Upper lobe of left lung (tissue), 6 donors: Measurements from ENCODE around the gene CNTNAP5. TPM values are rescaled to one million over a fixed set of nuclear protein-coding genes. Genes with fewer than 3 reads are reported as not detected.

Experiments used
- ATAC-seq, 2 donors: fragments of 200-7000 bp; cut with Tn5 transposase; one replicate each; pipeline ENCODE4 v1.9.1; 2022; ENCODE audit warnings: mild to moderate bottlenecking in 2 of 2, moderate library complexity in 2 of 2; ENCODE audit not compliant: low FRiP score in 2 of 2
- DNase-seq, 2 donors: peaks; one replicate each; pipeline ENCODE4 v3.0.0-alpha.2; 2019 to 2020
- H3K27ac ChIP-seq, 4 donors: fragments of 200-600 bp; sonication (generic); one replicate each; pipeline ENCODE4 v1.5.1; 2016 to 2019
- H3K27me3 ChIP-seq, 4 donors: fragments of 200-600 bp; sonication (generic); one replicate each; pipeline ENCODE4 v1.5.1; 2017 to 2019
- H3K36me3 ChIP-seq, 4 donors: fragments of 200-600 bp; sonication (generic); one replicate each; pipeline ENCODE4 v1.5.1; 2016 to 2019
- H3K4me1 ChIP-seq, 4 donors: fragments of 200-600 bp; sonication (generic); one replicate each; pipeline ENCODE4 v1.5.1; 2018 to 2019
- H3K4me3 ChIP-seq, 4 donors: fragments of 200-600 bp; sonication (generic); one replicate each; pipeline ENCODE4 v1.5.1; 2017 to 2019; ENCODE audit warnings: mild to moderate bottlenecking in 2 of 4, moderate library complexity in 1 of 4
- H3K9me3 ChIP-seq, 4 donors: fragments of 200-600 bp; sonication (generic); one replicate each; pipeline ENCODE4 v1.5.1; 2018 to 2019
- CTCF ChIP-seq, 6 experiments: fragments of 450-650 bp in 4 of 6; fragments of 200-600 bp in 2 of 6; sonication (generic) in 2 of 6; IDR thresholded peaks; one replicate each; pipeline ENCODE4 v1.5.1; 2016 to 2019; ENCODE audit warnings: antibody characterized with exemption in 6 of 6
- EP300 ChIP-seq, 4 donors: sonication (generic); formaldehyde crosslinking; IDR thresholded peaks; one replicate each; pipeline ENCODE4 v1.5.1; 2017; ENCODE audit warnings: antibody characterized with exemption in 4 of 4, control low read depth in 2 of 4
- POLR2A ChIP-seq, 4 donors: fragments of 450-650 bp; IDR thresholded peaks; one replicate each; pipeline ENCODE4 v1.5.1; 2016 to 2017; ENCODE audit warnings: antibody characterized with exemption in 4 of 4, mild to moderate bottlenecking in 2 of 4
- POLR2AphosphoS5 ChIP-seq, 2 donors: sonication (generic); formaldehyde crosslinking; IDR thresholded peaks; one replicate each; pipeline ENCODE4 v1.5.1; 2017; ENCODE audit warnings: antibody characterized with exemption in 2 of 2
- WGBS, 2 donors: methylation state at CpG; one replicate each; pipeline ENCODE4 v1.1.5; 2017 to 2018; 5-methylcytosine and 5-hydroxymethylcytosine counted together
- total RNA-seq, 6 donors: library from RNA; depleted of rRNA in 4 of 6; stranded (reverse); fragments of >200 nt in 4 of 6; gene quantifications; one replicate each; pipeline versions ENCODE4 v1.1.0 to v1.2.1, GENCODE V29; 2016 to 2021
- donor health status: DM: no; HTN: no; CAD: no; lungs with moderate emphysema.
- donor health status: DM: no; HTN: yes; CAD: no; lungs with severe emphysema.

Gene CNTNAP5
- total RNA-seq, 6 donors from 2014 or later, result not detected

GRCh38 chr2:124610866-124611265, 585.8 kb downstream of the CNTNAP5 start:
- no peaks in the 10 kb centered on the region for H3K36me3 ChIP-seq
- 84 to 89% methylated on average over 10 of the region's 10 CpGs for WGBS, 2 donors
- ATAC-seq (no peak), DNase-seq (peak in 1 of 2 donors; percentile 25)
- no peaks in the 10 kb centered on the region for H3K27me3 ChIP-seq
- H3K9me3 ChIP-seq, result no peaks in the 10 kb centered on the region
- no peak overlapping the region for H3K4me3 ChIP-seq
- no peak overlapping the region for H3K27ac ChIP-seq
- H3K4me1 ChIP-seq, result no peaks in the 10 kb centered on the region
- no peak for TF ChIP-seq CTCF (IDR thresholded peaks at IDR 0.05)
- no peak for TF ChIP-seq POLR2A (IDR thresholded peaks at IDR 0.05)
- no peak for TF ChIP-seq POLR2AphosphoS5 (IDR thresholded peaks at IDR 0.05)
- TF ChIP-seq EP300 (IDR thresholded peaks at IDR 0.05), result no peak

- no peaks in the 10 kb centered on the region for H3K4me1 ChIP-seq
- no peaks in the 10 kb centered on the region for H3K27me3 ChIP-seq
- no peak for TF ChIP-seq POLR2AphosphoS5 (IDR thresholded peaks at IDR 0.05)
- TF ChIP-seq EP300 (IDR thresholded peaks at IDR 0.05), result no peak
- TF ChIP-seq CTCF (IDR thresholded peaks at IDR 0.05), result no peak
- no peak for TF ChIP-seq POLR2A (IDR thresholded peaks at IDR 0.05)
- no peak overlapping the region for H3K27ac ChIP-seq
- no peak for DNase-seq
- no peaks in the 10 kb centered on the region for H3K9me3 ChIP-seq
- ATAC-seq, result no peak
- H3K36me3 ChIP-seq, result no peaks in the 10 kb centered on the region
- no peak overlapping the region for H3K4me3 ChIP-seq
These were observed 598.5 kb downstream of the CNTNAP5 start for GRCh38 chr2:124623560-124623959.

- Histone ChIP-seq H3K4me1 (no peaks in the 10 kb centered on the region), H3K4me3 (no peak overlapping the region), H3K27ac (no peak overlapping the region), H3K36me3 (no peaks in the 10 kb centered on the region), H3K27me3 (no peaks in the 10 kb centered on the region), H3K9me3 (no peaks in the 10 kb centered on the region)
- ATAC-seq, result peak in 1 of 2 donors; percentile 12
- TF ChIP-seq CTCF (IDR thresholded peaks at IDR 0.05) (no peak), EP300 (IDR thresholded peaks at IDR 0.05) (no peak), POLR2AphosphoS5 (IDR thresholded peaks at IDR 0.05) (no peak), POLR2A (IDR thresholded peaks at IDR 0.05) (no peak)
- no peak for DNase-seq
- WGBS, 2 donors, result 87 to 93% methylated on average over 5 of the region's 5 CpGs
These were observed 600.5 kb downstream of the CNTNAP5 start for GRCh38 chr2:124625561-124625960.

- Histone ChIP-seq H3K4me1 (no peaks in the 10 kb centered on the region), H3K36me3 (no peaks in the 10 kb centered on the region), H3K27ac (no peak overlapping the region), H3K9me3 (peaks cover 0 to 4% (median 0%) of the 10 kb centered on the region in 4 donors), H3K4me3 (no peak overlapping the region), H3K27me3 (no peaks in the 10 kb centered on the region)
- no peak for ATAC-seq
- no peak for DNase-seq
- TF ChIP-seq EP300 (IDR thresholded peaks at IDR 0.05) (no peak), POLR2A (IDR thresholded peaks at IDR 0.05) (no peak), CTCF (IDR thresholded peaks at IDR 0.05) (no peak), POLR2AphosphoS5 (IDR thresholded peaks at IDR 0.05) (no peak)
- WGBS, 2 donors, result 76 to 91% methylated on average over 4 to 5 of the region's 5 CpGs
These were observed 601.9 kb downstream of the CNTNAP5 start for GRCh38 chr2:124626993-124627392.

GRCh38 chr2:124633812-124634211, 608.7 kb downstream of the CNTNAP5 start:
- DNase-seq (no peak), ATAC-seq (no peak)
- peaks cover 0 to 9% (median 4%) of the 10 kb centered on the region in 4 donors for H3K9me3 ChIP-seq
- no peaks in the 10 kb centered on the region for H3K4me1 ChIP-seq
- H3K27ac ChIP-seq, result no peak overlapping the region
- TF ChIP-seq POLR2AphosphoS5 (IDR thresholded peaks at IDR 0.05) (no peak), POLR2A (IDR thresholded peaks at IDR 0.05) (no peak), EP300 (IDR thresholded peaks at IDR 0.05) (no peak), CTCF (IDR thresholded peaks at IDR 0.05) (no peak)
- H3K4me3 ChIP-seq, result no peak overlapping the region
- no peaks in the 10 kb centered on the region for H3K36me3 ChIP-seq
- no peaks in the 10 kb centered on the region for H3K27me3 ChIP-seq
- WGBS, 2 donors, result 75 to 78% methylated on average over 2 of the region's 2 CpGs
